K562 (cell line): ENCODE measurements around the gene INSIG1. TPM values are rescaled to one million over a fixed set of nuclear protein-coding genes. Genes with fewer than 3 reads are reported as not detected.
A peak's percentile ranks its signal among the peaks of the same experiment; 100 is the strongest.

ENCODE experiments used
- ARNT ChIP-seq, 2 experiments: fragments of 450-650 bp; IDR thresholded peaks; 2 replicates each; pipeline ENCODE4 v1.6.1; 2016; ENCODE audit warnings: mild to moderate bottlenecking in 1 of 2
- ATF1 ChIP-seq, 2 experiments: fragments of 450-650 bp in 1 of 2; IDR thresholded peaks; 2 replicates each; pipeline ENCODE4 v1.6.1; 2016; ENCODE audit warnings: missing compliant biosample characterization in 1 of 2, missing genetic modification characterization in 1 of 2
- BCOR ChIP-seq: fragments of 450-650 bp; IDR thresholded peaks from 2 replicates; pipeline ENCODE4 v1.6.1; 2016
- CTBP1 ChIP-seq: fragments of 450-650 bp; IDR thresholded peaks from 2 replicates; pipeline ENCODE4 v1.6.1; 2016; ENCODE audit warnings: borderline replicate concordance
- HCFC1 ChIP-seq: IDR thresholded peaks from 2 replicates; pipeline ENCODE4 v1.6.1; 2012; ENCODE audit warnings: low read depth, low read length, improper control_type of control experiment
- HEY1 ChIP-seq: fragments of 250-450 bp; sonication (Bioruptor Pico); IDR thresholded peaks from 2 replicates; pipeline ENCODE4 v1.5.0; 2020; ENCODE audit warnings: mild to moderate bottlenecking, moderate library complexity, borderline replicate concordance
- HLTF ChIP-seq: fragments of 450-650 bp; IDR thresholded peaks from 2 replicates; pipeline ENCODE4 v1.6.1; 2016
- MXI1 ChIP-seq: IDR thresholded peaks from 2 replicates; pipeline ENCODE4 v1.6.1; 2011; ENCODE audit warnings: low read depth, mild to moderate bottlenecking, improper control_type of control experiment, low read length
- NR2C1 ChIP-seq, 2 experiments: fragments of 450-650 bp; IDR thresholded peaks; 2 replicates each; pipeline ENCODE4 v1.6.1; 2017; ENCODE audit warnings: mild to moderate bottlenecking in 2 of 2, antibody characterized with exemption in 1 of 2, inconsistent platforms in 1 of 2, missing compliant biosample characterization in 1 of 2, missing genetic modification characterization in 1 of 2
- OTX1 ChIP-seq: fragments of 450-650 bp; formaldehyde crosslinking; IDR thresholded peaks from 2 replicates; pipeline ENCODE4 v1.4.0; 2022; ENCODE audit warnings: mild to moderate bottlenecking
- PCBP2 ChIP-seq: fragments of 200-400 bp; formaldehyde crosslinking; IDR thresholded peaks from 2 replicates; pipeline ENCODE4 v1.6.1; 2018; ENCODE audit warnings: low read length, low read depth, mild to moderate bottlenecking, moderate library complexity; ENCODE audit not compliant: poor library complexity, severe bottlenecking
- SAFB2 ChIP-seq: fragments of 200-400 bp; formaldehyde crosslinking; IDR thresholded peaks from 2 replicates; pipeline ENCODE4 v1.6.1; 2018; ENCODE audit warnings: borderline replicate concordance, low read length, low read depth, moderate library complexity; ENCODE audit not compliant: severe bottlenecking
- YBX1 ChIP-seq: fragments of 450-650 bp; IDR thresholded peaks from 2 replicates; pipeline ENCODE4 v1.7.1; 2016; ENCODE audit warnings: mild to moderate bottlenecking
- ZNF121 ChIP-seq: sonication (generic); formaldehyde crosslinking; conservative IDR thresholded peaks from 2 replicates; pipeline ENCODE4 v1.8.0; 2022; ENCODE audit warnings: missing genetic modification reagents
- ZNF253 ChIP-seq: fragments of 250-450 bp; sonication (Bioruptor Pico); conservative IDR thresholded peaks from 2 replicates; pipeline ENCODE4 v1.6.1; 2021; ENCODE audit warnings: mild to moderate bottlenecking
- ZNF830 ChIP-seq: fragments of 250-450 bp; sonication (Bioruptor Pico); IDR thresholded peaks from 2 replicates; pipeline ENCODE4 v1.5.0; 2021; ENCODE audit warnings: mild to moderate bottlenecking
- polyA plus RNA-seq, 8 experiments: library from polyadenylated mRNA; depleted of rRNA in 4 of 8; stranded (reverse) in 5 of 8; unstranded in 3 of 8; fragments of >200 nt; fragmentation: Nextera tagmentation in 2 of 8; fragmentation: Illumina TruSeq in 1 of 8; extraction: Ambion mirVana in 2 of 8; extraction: Trizol in 1 of 8; gene quantifications; 2 replicates each; pipeline versions ENCODE4 v1.2.1 to v1.2.3, GENCODE V29; 2011 to 2014; ENCODE audit warnings: inconsistent platforms in 1 of 8, missing spikeins in 1 of 8
- total RNA-seq, 7 experiments: library from RNA; depleted of rRNA in 6 of 7; stranded (reverse); fragments of >200 nt in 6 of 7; fragmentation: Illumina TruSeq in 2 of 7; extraction: Trizol in 2 of 7; gene quantifications; 2 replicates each; pipeline versions ENCODE4 v1.2.1 to v1.2.3, GENCODE V29; 2011 to 2021; ENCODE audit warnings: low replicate concordance in 1 of 7
- TF ChIP-seq, protein P1 (sequence below): fragments of 250-450 bp; sonication (Bioruptor Pico); IDR thresholded peaks from 2 replicates; pipeline ENCODE4 v1.9.0; 2021; ENCODE audit warnings: mild to moderate bottlenecking, inconsistent platforms
- TF ChIP-seq, protein P2 (sequence below): sonication (generic); formaldehyde crosslinking; IDR thresholded peaks from 2 replicates; pipeline ENCODE4 v1.8.1; 2023; ENCODE audit warnings: mild to moderate bottlenecking, missing genetic modification reagents
- TF ChIP-seq, protein P3 (sequence below): sonication (generic); formaldehyde crosslinking; IDR thresholded peaks from 2 replicates; pipeline ENCODE4 v1.8.0; 2022; ENCODE audit warnings: mild to moderate bottlenecking, missing genetic modification reagents
- TF ChIP-seq, protein P4 (sequence below), 2 experiments: fragments of 450-650 bp in 1 of 2; IDR thresholded peaks; 2 replicates each; pipeline ENCODE4 v1.6.1; 2011 to 2017; ENCODE audit warnings: low read depth in 2 of 2, antibody characterized with exemption in 1 of 2, borderline replicate concordance in 1 of 2, low read length in 1 of 2, mild to moderate bottlenecking in 1 of 2, mixed read lengths in 1 of 2; ENCODE audit not compliant: control insufficient read depth in 1 of 2

The INSIG1 gene
- total and polyA plus RNA-seq, 9 of the 15 experiments (the other 6 are each of a cell fraction or from before 2014, with no cell fraction given), result 57.1 to 787 (median 238) TPM

DNA sequence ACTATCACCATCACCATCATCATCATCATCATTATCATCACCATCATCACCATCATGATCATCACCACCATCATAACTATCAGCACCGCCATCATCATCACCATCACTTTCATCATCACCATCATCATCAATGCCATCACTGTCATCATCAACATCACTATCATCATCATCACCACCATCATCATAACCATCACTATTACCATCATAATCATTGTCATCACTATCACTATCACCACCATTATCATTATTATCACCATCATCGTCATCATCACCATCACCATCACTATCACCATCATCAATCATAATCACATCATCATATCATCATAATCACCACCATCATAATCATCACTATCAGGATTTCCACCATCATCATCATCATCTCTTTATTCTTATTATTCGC, 20.6 kb downstream of the INSIG1 start (continued):
- TF ChIP-seq OTX1, result peak; percentile 59; the same call in 1 of the 2 replicates
- no peak for TF ChIP-seq MXI1
- TF ChIP-seq, protein P1, sequence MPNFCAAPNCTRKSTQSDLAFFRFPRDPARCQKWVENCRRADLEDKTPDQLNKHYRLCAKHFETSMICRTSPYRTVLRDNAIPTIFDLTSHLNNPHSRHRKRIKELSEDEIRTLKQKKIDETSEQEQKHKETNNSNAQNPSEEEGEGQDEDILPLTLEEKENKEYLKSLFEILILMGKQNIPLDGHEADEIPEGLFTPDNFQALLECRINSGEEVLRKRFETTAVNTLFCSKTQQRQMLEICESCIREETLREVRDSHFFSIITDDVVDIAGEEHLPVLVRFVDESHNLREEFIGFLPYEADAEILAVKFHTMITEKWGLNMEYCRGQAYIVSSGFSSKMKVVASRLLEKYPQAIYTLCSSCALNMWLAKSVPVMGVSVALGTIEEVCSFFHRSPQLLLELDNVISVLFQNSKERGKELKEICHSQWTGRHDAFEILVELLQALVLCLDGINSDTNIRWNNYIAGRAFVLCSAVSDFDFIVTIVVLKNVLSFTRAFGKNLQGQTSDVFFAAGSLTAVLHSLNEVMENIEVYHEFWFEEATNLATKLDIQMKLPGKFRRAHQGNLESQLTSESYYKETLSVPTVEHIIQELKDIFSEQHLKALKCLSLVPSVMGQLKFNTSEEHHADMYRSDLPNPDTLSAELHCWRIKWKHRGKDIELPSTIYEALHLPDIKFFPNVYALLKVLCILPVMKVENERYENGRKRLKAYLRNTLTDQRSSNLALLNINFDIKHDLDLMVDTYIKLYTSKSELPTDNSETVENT (CRISPR knock-in tag), result 0 out of 2 replicates have a peak, but pooled peaks have one; percentile 14
- TF ChIP-seq ZNF830 (CRISPR knock-in tag), result no peak
- TF ChIP-seq, protein P2, sequence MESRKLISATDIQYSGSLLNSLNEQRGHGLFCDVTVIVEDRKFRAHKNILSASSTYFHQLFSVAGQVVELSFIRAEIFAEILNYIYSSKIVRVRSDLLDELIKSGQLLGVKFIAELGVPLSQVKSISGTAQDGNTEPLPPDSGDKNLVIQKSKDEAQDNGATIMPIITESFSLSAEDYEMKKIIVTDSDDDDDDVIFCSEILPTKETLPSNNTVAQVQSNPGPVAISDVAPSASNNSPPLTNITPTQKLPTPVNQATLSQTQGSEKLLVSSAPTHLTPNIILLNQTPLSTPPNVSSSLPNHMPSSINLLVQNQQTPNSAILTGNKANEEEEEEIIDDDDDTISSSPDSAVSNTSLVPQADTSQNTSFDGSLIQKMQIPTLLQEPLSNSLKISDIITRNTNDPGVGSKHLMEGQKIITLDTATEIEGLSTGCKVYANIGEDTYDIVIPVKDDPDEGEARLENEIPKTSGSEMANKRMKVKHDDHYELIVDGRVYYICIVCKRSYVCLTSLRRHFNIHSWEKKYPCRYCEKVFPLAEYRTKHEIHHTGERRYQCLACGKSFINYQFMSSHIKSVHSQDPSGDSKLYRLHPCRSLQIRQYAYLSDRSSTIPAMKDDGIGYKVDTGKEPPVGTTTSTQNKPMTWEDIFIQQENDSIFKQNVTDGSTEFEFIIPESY (CRISPR knock-in tag), result no peak
- no peak for TF ChIP-seq SAFB2
- TF ChIP-seq ZNF253 (CRISPR knock-in tag), result no peak
- TF ChIP-seq BCOR, result peak; percentile 75; the same call in 1 of the 2 replicates
- TF ChIP-seq YBX1, result peak; percentile 94; the same call in 1 of the 2 replicates
- TF ChIP-seq PCBP2, result no peak
- peak in 1 of 2 experiments; percentile 41; a peak in 2 of 4 replicates for TF ChIP-seq ARNT (IDR thresholded peaks at IDR 0.05)
- no peak for TF ChIP-seq ZNF121 (CRISPR knock-in tag)
- 0 out of 2 replicates have a peak, but pooled peaks have one; percentile 30 for TF ChIP-seq CTBP1
- 0 out of 2 replicates have a peak, but pooled peaks have one; percentile 54 for TF ChIP-seq HLTF
- TF ChIP-seq HCFC1, result no peak
- TF ChIP-seq HEY1 (CRISPR knock-in tag), result no peak
- TF ChIP-seq, protein P3, sequence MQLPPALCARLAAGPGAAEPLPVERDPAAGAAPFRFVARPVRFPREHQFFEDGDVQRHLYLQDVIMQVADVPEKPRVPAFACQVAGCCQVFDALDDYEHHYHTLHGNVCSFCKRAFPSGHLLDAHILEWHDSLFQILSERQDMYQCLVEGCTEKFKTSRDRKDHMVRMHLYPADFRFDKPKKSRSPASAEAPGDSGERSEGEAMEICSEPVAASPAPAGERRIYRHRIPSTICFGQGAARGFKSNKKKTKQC (CRISPR knock-in tag), result no peak
- no peak for TF ChIP-seq ATF1 (CRISPR knock-in tag; IDR thresholded peaks at IDR 0.05)
- peak; percentile 77; the same call in 1 of the 2 replicates for TF ChIP-seq ATF1 (tag; IDR thresholded peaks at IDR 0.05)
- TF ChIP-seq, protein P4, sequence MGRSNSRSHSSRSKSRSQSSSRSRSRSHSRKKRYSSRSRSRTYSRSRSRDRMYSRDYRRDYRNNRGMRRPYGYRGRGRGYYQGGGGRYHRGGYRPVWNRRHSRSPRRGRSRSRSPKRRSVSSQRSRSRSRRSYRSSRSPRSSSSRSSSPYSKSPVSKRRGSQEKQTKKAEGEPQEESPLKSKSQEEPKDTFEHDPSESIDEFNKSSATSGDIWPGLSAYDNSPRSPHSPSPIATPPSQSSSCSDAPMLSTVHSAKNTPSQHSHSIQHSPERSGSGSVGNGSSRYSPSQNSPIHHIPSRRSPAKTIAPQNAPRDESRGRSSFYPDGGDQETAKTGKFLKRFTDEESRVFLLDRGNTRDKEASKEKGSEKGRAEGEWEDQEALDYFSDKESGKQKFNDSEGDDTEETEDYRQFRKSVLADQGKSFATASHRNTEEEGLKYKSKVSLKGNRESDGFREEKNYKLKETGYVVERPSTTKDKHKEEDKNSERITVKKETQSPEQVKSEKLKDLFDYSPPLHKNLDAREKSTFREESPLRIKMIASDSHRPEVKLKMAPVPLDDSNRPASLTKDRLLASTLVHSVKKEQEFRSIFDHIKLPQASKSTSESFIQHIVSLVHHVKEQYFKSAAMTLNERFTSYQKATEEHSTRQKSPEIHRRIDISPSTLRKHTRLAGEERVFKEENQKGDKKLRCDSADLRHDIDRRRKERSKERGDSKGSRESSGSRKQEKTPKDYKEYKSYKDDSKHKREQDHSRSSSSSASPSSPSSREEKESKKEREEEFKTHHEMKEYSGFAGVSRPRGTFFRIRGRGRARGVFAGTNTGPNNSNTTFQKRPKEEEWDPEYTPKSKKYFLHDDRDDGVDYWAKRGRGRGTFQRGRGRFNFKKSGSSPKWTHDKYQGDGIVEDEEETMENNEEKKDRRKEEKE (IDR thresholded peaks at IDR 0.05; ENCODE audit: borderline replicate concordance in 1 of 2, control insufficient read depth in 1 of 2, low read depth in 2 of 2, low read length in 1 of 2), result peak in 1 of 2 experiments; percentile 70; a peak in 1 of 4 replicates
- TF ChIP-seq NR2C1 (IDR thresholded peaks at IDR 0.05), result no peak
- no peak for TF ChIP-seq NR2C1 (tag; IDR thresholded peaks at IDR 0.05)
